ENCODE results near the gene LRPPRC. TPM values are rescaled to one million over a fixed set of nuclear protein-coding genes. Genes with fewer than 3 reads are reported as not detected.

The LRPPRC gene
- total RNA-seq, 2 donors from 2014 or later = 39.2 to 75.6 TPM

DNA sequence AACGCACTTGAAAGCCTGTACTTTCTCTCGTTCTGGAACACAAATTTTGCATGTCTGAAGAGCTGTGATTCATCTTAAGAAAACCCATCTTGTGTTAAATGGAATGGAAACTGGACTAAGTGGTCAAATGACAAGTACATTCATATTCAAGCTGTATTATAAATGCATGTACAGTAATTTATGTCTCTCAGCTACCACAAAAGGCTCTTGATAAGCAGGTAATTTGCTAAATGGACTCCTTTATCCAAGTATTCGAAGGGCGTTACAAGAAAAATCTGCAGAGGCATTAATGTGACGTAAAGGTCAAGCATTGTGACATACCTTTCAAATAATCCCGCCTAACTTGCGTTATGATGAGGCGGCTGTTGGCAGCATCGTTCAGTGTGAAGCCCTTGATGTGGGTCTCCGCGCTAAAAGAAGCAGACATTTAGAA is 90.4 kb downstream of the LRPPRC start:
- no peak overlapping the region for H3K27ac ChIP-seq
- no peaks in the 10 kb centered on the region for H3K4me1 ChIP-seq
- no peaks in the 10 kb centered on the region for H3K27me3 ChIP-seq
- TF ChIP-seq, protein P1, sequence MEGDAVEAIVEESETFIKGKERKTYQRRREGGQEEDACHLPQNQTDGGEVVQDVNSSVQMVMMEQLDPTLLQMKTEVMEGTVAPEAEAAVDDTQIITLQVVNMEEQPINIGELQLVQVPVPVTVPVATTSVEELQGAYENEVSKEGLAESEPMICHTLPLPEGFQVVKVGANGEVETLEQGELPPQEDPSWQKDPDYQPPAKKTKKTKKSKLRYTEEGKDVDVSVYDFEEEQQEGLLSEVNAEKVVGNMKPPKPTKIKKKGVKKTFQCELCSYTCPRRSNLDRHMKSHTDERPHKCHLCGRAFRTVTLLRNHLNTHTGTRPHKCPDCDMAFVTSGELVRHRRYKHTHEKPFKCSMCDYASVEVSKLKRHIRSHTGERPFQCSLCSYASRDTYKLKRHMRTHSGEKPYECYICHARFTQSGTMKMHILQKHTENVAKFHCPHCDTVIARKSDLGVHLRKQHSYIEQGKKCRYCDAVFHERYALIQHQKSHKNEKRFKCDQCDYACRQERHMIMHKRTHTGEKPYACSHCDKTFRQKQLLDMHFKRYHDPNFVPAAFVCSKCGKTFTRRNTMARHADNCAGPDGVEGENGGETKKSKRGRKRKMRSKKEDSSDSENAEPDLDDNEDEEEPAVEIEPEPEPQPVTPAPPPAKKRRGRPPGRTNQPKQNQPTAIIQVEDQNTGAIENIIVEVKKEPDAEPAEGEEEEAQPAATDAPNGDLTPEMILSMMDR (IDR thresholded peaks at IDR 0.05) = no peak
- no peaks in the 10 kb centered on the region for H3K9me3 ChIP-seq
- no peak for DNase-seq (ENCODE audit: low spot score)
- no peak overlapping the region for H3K4me3 ChIP-seq
- peaks cover 28% of the 10 kb centered on the region for H3K36me3 ChIP-seq

DNA sequence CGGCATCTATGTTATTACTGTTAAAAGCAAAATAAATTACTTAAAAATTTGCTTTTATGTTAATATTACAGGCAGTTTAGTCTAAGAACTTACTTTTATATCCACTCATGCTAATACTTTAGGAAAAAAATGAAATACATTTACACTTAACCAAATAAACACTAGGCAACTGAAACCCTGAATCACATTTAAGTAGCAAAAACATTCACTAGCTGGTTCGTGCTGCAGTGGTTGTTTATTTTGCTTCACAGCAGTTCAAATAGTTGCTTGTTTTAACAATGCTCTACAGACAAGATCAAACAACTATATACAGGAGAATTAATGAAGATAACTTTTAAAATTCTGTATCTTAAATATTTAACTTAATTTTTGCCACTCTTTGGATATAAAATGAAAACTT is 96.2 kb downstream of the LRPPRC start:
- Histone ChIP-seq H3K4me3 (no peak overlapping the region), H3K27me3 (no peaks in the 10 kb centered on the region), H3K27ac (no peak overlapping the region), H3K4me1 (no peaks in the 10 kb centered on the region), H3K36me3 (peaks cover 47% of the 10 kb centered on the region), H3K9me3 (no peaks in the 10 kb centered on the region)
- TF ChIP-seq, protein P1 (IDR thresholded peaks at IDR 0.05) = no peak
- DNase-seq (ENCODE audit: low spot score) = no peak

DNA sequence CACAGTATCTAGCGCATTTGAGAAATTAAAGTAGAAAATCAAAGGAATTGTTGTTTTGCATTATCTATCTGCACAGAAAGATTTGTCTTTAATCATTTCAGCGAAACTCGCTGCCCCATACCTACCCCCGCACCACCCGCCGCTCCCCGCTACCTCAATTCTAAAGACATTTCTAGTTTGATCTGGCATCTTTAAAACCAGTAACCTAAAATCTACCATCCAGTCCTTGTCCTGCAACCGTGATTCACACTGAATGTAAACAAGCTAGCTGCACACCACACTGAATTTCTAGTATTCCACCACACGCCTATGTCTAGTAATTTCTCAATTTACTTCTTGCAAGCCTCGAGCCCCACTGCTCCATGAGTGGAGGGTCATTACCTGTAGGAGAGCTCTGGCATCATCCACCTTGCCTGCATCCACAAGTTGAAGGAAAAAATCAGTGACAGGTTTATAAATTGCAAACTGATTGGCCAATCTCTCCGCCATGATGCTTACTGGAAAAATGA is 96.9 kb downstream of the LRPPRC start:
- H3K4me3 ChIP-seq = no peak overlapping the region
- H3K27me3 ChIP-seq = no peaks in the 10 kb centered on the region
- H3K9me3 ChIP-seq = no peaks in the 10 kb centered on the region
- H3K4me1 ChIP-seq = no peaks in the 10 kb centered on the region
- no peak overlapping the region for H3K27ac ChIP-seq
- peaks cover 52% of the 10 kb centered on the region for H3K36me3 ChIP-seq
- TF ChIP-seq, protein P1 (IDR thresholded peaks at IDR 0.05) = no peak
- DNase-seq (ENCODE audit: low spot score) = no peak

DNA sequence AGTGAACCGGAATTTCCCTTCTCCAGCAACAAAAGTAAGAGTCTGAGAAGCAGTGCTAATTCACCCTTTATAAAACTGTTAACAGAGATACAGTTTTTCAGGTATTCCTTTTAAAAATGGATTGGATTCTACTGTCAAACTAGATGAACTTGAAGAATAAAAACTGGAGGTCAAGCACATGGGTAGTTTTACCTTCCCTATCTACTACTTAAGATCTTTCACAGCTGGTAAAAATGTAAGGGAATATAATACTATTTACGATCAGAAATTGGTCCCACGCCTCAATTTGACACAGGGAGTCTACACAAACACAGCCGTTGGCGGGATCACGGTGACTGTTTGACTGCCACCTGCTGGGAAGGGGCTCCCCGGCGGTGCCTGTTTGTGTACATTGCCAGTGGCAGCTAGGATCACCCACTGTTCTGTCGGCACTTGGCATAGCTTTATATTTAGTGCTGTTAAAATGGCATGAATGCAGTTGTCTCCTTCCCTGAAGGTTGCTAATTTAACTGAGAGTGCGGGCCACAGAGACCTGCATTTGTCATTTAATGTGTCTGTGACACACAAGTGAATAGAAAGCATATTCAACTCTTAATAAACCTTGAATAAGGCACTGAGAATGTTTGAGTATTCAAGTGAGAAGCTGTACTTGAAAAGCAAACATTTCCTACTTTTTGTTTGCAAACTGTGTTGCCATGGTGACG is 97.5 kb downstream of the LRPPRC start:
- no peak overlapping the region for H3K27ac ChIP-seq
- TF ChIP-seq, protein P1 (IDR thresholded peaks at IDR 0.05) = peak in 1 of 2 donors; percentile 47
- peaks cover 58% of the 10 kb centered on the region for H3K36me3 ChIP-seq
- no peak for DNase-seq (ENCODE audit: low spot score)
- no peaks in the 10 kb centered on the region for H3K4me1 ChIP-seq
- H3K9me3 ChIP-seq = no peaks in the 10 kb centered on the region
- H3K27me3 ChIP-seq = no peaks in the 10 kb centered on the region
- no peak overlapping the region for H3K4me3 ChIP-seq

DNA sequence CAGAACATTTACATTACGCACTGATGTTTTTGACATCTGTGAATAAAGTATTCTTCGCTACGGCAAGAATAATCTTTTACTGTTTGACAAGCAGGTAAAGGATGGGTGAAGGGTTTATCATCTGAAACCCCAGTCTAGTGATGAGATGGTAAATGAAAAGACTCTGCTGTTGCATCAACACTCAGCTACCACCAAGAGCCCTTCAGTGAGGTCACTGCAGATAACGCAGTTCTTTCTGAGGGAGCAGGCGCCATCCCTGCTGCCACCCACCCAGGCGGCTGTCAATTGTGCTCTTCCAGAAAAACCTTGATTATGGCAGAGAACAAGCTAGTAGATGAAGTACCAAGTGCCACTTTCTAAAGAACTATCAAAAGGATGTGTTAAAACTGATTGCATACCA is 98.3 kb downstream of the LRPPRC start:
- Histone ChIP-seq H3K9me3 (no peaks in the 10 kb centered on the region), H3K36me3 (peaks cover 66% of the 10 kb centered on the region), H3K4me1 (no peaks in the 10 kb centered on the region), H3K27ac (no peak overlapping the region), H3K27me3 (no peaks in the 10 kb centered on the region), H3K4me3 (no peak overlapping the region)
- DNase-seq (ENCODE audit: low spot score) = no peak
- TF ChIP-seq, protein P1 (IDR thresholded peaks at IDR 0.05) = no peak

DNA sequence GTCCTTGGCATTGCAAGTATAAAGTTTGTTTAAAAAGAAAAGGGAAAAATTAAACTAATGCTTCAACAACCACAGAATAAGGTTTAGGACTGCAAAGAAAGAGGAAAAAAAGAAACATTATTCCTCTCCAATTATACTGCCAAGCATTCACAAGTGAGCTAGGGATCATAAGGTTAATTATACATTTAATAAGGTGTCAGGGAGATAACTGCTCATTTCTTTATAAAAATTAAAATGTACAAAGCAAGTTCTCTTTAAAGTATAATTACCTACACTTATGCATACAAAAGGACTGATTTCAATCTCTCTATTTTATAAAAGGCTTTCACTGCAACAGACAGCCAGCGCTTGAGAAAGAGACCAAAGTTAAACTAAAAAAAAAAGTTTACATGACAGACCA is 98.9 kb downstream of the LRPPRC start:
- DNase-seq (ENCODE audit: low spot score) = no peak
- Histone ChIP-seq H3K4me3 (no peak overlapping the region), H3K4me1 (no peaks in the 10 kb centered on the region), H3K27me3 (no peaks in the 10 kb centered on the region), H3K9me3 (no peaks in the 10 kb centered on the region), H3K27ac (no peak overlapping the region), H3K36me3 (peaks cover 71% of the 10 kb centered on the region)
- TF ChIP-seq, protein P1 (IDR thresholded peaks at IDR 0.05) = no peak
